Measurements from ENCODE around the gene GUK1.

The GUK1 gene

GRCh38 chr1:228147768-228148167 lies 7.7 kb downstream of the GUK1 start:
- TF ChIP-seq CTCF (IDR thresholded peaks at IDR 0.05) = no peak
- no peak for DNase-seq (ENCODE audit: low spot score)
- peak overlapping the region in 1 of 2 donors; percentile 91 for H3K27ac ChIP-seq
- no peak overlapping the region for H3K4me3 ChIP-seq

GRCh38 chr1:228148196-228148861 lies 8.2 kb downstream of the GUK1 start:
- TF ChIP-seq CTCF (IDR thresholded peaks at IDR 0.05) = no peak
- Histone ChIP-seq H3K27ac (peak overlapping the region in 1 of 2 donors; percentile 91), H3K4me3 (no peak overlapping the region)
- DNase-seq (ENCODE audit: low spot score) = no peak

- DNase-seq (ENCODE audit: low spot score) = no peak
- peak overlapping the region; percentile 71 to 91 for H3K27ac ChIP-seq
- TF ChIP-seq CTCF (IDR thresholded peaks at IDR 0.05) = no peak
- H3K4me3 ChIP-seq = peak overlapping the region; percentile 61
Measured at GRCh38 chr1:228148935-228149405, 8.9 kb downstream of the GUK1 start.

- H3K4me3 ChIP-seq = peak within 1 kb of the TSS; percentile 61
- peak within 1 kb of the TSS; percentile 71 to 91 for H3K27ac ChIP-seq
- TF ChIP-seq CTCF (IDR thresholded peaks at IDR 0.05) = no peak
- no peak for DNase-seq (ENCODE audit: low spot score)
Measured at GRCh38 chr1:228149406-228150119, 9.5 kb downstream of the GUK1 start, which contains the start of gene GJC2. Gene GJC2, plus strand, starts transcription at chr1:228149930. Its CDS starts 7,829 bp downstream, at chr1:228157759.

- H3K4me3 ChIP-seq = peak overlapping the region; percentile 61
- peak overlapping the region; percentile 71 to 91 for H3K27ac ChIP-seq
- no peak for DNase-seq (ENCODE audit: low spot score)
- no peak for TF ChIP-seq CTCF (IDR thresholded peaks at IDR 0.05)
Measured at GRCh38 chr1:228150120-228150460, 10.0 kb downstream of the GUK1 start.

GRCh38 chr1:228150461-228151179 lies 10.5 kb downstream of the GUK1 start:
- peak overlapping the region; percentile 71 to 91 for H3K27ac ChIP-seq
- DNase-seq (ENCODE audit: low spot score) = peak; percentile 77
- H3K4me3 ChIP-seq = peak overlapping the region; percentile 61
- TF ChIP-seq CTCF (IDR thresholded peaks at IDR 0.05) = no peak

Measured in coronary artery (tissue), 2 donors.